HG02852 (cell line): ENCODE results near the gene FAM50B.
"Not testable (repeated sequence)": the region's sequence is repeated elsewhere in the genome, so short reads cannot be mapped to it uniquely, and the experiment has no call there.

ENCODE experiments used
- ATAC-seq: cut with Tn5 transposase; IDR thresholded peaks from one replicate; pipeline ENCODE4 v1.9.1; 2021; ENCODE audit warnings: mild to moderate bottlenecking, moderate library complexity; ENCODE audit not compliant: unreplicated experiment

The FAM50B gene

DNA sequence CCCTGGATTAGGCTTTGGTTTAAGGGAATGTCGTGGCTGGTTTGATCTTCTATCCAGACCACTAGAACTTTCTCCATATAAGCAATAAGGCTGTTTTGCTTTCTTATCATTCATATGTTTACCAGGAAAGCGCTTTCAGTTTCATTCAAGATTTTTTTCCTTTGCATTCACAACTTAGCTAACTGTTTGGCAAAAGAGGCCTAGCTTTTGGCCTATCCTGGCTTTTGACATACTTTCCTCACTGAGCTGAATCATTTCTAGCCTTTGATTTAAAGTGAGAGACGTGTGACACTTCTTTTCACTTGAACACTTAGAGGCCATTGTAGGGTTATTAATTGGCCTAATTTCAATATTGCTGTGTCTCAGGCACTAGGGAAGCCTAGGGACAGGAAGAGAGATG lies 1.7 kb upstream of the FAM50B start:
- ATAC-seq: no peak

DNA sequence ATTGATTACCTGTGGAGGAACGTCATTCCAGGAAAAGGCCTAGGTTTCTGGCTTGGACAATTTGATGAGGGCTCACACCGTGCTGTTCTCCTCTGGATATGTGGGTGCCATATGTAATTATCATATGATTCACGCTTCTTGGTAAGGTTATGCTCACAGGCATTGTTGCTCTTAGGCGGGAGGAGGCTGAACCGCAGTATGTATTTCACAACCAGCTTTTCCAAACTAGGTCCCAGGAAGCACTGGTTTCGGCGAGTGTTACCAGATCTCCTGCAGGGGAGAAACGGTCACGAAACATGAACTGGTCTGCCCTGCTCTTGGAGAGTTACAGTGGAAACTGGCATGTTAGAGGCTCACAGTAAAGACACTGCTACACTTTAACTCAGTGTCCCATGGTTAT lies 793 bp upstream of the FAM50B start:
- no peak for ATAC-seq

DNA sequence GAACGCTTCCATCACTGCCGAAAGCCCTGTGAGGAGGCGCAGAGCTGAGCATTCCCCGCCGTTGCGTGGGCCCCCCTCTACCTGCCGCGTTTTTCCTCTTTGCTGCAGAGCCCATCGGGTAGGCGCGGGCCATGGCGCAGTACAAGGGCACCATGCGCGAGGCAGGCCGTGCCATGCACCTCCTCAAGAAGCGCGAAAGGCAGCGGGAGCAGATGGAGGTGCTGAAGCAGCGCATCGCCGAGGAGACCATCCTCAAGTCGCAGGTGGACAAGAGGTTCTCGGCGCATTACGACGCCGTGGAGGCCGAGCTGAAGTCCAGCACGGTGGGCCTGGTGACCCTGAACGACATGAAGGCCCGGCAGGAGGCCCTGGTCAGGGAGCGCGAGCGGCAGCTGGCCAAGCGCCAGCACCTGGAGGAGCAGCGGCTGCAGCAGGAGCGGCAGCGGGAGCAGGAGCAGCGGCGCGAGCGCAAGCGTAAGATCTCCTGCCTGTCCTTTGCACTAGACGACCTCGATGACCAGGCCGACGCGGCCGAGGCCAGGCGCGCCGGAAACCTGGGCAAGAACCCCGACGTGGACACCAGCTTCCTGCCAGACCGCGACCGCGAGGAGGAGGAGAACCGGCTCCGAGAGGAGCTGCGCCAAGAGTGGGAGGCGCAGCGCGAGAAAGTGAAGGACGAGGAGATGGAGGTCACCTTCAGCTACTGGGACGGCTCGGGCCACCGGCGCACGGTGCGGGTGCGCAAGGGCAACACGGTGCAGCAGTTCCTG lies 693 bp downstream of the FAM50B start:
- ATAC-seq: no peak

DNA sequence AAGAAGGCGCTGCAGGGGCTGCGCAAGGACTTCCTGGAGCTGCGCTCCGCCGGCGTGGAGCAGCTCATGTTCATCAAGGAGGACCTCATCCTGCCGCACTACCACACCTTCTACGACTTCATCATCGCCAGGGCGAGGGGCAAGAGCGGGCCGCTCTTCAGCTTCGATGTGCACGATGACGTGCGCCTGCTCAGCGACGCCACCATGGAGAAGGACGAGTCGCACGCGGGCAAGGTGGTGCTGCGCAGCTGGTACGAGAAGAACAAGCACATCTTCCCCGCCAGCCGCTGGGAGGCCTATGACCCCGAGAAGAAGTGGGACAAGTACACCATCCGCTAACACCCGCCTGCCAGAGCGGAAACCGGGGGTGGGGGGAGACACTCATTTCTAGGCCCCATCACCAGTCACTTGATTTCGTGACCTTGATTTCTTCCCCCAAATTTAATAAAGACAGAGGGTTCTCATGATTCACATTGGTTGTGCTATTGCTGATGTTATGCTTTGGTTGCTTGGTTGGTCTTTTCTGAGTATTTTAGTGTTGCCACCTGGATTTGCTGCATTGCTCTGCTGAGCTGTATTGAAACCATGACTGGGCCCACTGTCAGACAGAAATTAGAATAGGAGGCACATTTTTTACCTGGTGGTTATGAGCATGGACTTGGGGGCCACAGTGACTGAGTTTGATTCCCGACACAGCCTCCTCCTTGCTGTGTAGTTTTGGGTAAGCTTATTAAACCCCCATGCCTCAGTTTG lies 1.5 kb downstream of the FAM50B start:
- no peak for ATAC-seq

DNA sequence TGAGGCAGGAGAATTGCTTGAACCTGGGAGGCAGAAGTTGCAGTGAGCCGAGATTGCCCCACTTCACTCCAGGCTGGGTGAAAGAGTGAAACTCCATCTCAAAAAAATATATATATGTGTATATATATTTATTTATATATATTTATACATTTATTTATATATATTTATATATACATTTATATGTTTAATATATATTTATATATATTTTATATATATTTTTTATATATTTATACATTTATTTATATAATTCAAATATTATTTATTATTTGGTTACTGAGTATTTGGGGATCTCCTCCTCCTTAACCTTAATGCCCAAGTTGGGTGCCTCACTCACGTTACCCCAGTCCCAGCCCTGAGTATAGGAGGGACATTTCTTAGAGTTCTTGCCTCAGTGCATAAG lies 2.7 kb downstream of the FAM50B start:
- no peak for ATAC-seq

DNA sequence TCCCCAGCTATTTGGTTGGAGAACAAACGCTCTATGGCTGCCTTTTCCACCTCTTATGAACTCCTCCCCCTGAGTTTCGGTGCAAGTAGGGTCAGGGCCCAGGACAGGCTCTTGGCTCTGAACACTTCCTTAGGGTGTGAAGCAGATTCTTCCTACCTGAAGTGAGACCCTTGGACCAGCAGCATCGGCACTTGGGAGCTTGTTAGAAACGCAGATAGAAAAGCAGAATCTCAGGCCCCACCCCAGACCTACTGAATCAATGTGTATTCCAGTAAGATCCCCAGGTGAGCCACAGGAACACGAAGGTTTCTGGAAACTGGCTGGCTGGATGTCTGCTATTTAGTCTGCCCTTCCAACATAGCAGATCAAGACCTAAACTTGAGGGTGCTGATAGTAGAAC lies 3.2 kb downstream of the FAM50B start:
- ATAC-seq: no peak

DNA sequence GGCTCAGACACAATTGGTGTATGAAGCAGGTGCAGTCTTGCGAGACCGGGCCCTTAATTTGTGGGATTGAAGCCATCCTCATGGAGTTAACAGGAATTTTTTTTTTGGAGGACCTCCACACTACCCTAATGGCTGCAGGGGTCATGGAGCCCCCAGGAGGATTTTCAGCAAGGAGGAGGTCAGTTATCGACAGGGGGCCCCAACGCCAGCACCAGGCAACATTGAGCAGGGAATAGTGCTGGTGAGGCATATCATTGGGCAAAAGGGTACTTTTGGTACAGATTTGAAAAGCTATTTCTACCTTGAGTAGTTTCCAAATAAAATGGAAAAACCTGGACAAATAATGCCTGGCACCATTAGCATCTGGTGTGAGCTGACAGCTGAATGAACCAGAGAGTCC lies 6.7 kb downstream of the FAM50B start:
- ATAC-seq: no peak

DNA sequence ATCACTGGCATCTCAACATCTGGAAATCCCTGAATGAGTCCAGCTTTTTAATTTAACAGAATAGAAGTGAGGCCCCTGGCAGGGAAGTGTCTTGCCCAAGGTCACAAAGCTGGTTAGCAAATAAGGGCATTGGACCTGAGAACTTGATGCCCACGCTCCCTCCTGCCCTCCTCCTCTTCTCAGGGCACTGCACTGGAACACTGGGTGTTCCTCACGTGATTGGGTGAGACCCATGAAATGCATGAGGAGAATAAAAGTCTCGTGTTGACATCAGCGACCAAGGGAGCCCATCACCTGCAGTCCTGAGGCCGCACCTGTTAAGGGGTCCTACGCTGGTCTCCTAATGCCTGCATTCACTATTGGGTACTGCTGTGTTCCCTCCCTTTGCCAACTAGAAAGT lies 7.4 kb downstream of the FAM50B start:
- no peak for ATAC-seq

DNA sequence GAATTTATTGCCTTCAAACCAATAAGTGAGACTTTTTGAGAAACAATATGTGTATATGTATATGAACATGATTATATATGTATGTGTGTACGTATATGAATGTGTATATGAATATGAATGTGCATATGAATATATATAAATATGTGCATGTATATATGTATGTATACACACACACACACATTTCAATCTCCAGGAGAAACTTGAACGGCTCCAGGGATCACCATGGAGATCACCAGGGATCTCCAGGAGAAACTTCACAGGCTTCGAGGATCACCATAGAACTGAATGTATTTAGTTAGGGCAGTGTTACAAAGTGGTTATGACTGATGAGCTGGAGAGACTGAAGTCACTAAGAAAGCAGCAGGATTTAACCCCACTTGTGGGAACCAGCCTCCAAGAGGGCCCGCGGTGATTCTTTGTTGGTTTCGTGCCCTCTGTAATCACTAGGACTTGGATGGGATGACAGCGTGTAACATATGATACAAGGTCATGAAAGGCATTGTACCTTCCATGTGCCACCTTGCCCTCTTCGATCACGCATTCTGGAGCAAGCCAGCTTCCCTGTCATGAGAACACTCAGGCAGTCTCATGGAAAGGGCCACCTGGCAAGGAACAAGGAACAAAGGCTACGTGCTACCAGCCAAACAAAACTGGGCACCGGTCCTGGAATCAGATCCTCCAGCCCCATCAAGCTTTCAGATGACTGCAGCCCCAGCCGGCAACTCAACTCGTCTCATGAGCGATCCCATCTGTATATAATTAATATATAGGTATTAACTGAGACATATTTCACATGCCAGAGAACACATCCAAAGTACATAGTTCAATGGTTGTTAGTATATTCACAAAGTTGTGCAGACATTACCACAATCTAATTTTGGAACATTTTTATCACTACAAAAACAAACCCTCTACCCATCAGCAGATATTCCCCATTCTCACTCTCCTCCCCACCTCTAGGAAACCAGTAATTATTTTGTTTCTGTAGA lies 8.6 kb downstream of the FAM50B start:
- ATAC-seq: no peak

DNA sequence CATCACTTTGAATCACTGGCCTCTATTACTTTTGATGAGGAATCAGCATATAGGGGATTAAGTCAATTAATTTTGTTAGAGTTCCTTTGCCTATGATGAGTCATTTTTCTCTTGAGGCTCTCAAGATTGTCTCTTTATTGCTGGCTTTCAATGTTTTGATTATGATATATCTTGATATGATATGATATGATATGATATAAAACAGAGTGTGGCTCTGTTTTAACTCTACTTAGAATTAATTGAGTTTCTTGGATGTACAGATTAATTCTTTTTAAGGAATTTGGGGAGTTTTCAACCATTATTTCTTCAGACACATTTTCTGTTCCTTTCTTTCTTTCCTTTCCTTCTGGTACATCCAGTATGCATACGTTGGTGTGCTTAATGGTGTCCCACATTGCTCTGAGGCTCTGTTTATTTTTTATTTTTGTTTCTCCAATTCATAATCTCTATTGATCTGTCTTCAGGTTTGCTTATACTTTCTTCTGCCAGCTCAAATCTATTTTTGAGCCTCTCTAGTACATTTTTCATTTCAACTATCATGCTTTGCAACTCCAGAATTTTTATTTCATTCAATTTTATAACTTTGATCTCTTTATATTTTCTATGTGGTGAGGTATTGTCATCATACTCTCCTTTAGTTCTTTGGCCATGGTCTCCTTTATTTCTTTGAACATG lies 10.8 kb downstream of the FAM50B start:
- no peak for ATAC-seq

DNA sequence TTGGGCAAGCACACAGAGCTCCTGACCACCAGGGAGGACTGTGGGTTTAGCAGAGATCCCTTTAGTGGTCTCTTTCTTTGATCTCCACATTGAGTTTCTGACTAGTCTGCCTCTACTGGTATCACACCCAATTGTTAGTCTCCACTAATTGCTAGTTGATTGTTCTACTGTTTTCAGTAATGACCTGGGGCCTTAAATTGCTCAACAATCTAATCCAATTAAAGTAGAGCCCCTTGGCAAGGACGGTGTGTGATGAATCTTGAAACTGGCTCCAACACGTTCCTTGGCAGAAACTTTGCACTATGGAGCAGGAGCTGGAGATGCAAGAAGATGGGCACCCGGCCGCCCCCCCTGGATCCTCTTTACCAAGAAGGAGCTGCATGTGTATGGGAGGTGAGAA lies 12.3 kb downstream of the FAM50B start:
- ATAC-seq: no peak

DNA sequence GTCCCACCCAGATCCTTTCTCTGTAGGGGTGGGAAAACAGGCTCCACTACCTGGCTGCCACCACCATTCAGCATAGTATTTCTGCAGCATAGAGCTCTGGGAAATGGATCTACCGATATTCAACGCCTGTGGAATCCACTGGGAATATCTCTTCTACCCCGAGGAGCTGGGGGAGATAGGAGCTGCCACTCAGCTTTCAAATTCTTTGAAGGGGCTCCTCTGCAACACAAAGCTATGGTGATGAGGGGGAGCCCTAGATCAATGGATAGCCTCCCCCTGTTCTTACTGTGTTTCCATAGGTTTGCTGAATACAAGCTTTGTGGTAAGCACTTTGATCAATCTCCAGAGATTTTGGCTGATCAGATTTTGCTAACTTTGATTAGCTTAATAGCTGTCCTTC lies 12.9 kb downstream of the FAM50B start:
- no peak for ATAC-seq

DNA sequence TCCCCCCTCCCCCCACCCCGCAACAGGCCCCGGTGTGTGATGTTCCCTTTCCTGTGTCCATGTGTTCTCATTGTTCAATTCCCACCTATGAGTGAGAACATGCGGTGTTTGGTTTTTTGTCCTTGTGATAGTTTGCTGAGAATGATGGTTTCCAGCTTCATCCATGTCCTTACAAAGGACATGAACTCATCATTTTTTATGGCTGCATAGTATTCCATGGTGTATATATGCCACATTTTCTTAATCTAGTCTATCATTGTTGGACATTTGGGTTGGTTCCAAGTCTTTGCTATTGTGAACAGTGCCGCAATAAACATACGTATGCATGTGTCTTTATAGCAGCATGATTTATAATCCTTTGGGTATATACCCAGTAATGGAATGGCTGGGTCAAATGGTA lies 14.1 kb downstream of the FAM50B start:
- ATAC-seq: not testable (repeated sequence)

DNA sequence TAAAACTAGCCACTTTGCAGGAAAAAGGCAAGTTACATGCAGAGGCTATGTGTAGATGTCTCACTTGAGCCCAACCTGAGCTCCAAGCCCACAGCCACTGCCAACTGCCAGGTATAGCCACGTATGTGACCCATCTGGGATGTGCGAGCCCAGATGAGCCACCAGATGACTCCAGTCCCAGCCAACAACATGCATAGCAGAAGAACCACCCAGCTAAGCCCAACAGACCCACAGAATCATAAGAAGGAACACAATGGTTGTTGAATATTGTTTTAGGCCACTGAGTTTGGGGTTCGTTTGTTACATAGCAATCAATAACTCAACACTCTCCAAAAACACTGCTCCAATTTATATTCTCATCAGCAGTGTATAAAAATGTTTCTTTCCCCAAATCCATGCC lies 16.3 kb downstream of the FAM50B start:
- ATAC-seq: no peak

DNA sequence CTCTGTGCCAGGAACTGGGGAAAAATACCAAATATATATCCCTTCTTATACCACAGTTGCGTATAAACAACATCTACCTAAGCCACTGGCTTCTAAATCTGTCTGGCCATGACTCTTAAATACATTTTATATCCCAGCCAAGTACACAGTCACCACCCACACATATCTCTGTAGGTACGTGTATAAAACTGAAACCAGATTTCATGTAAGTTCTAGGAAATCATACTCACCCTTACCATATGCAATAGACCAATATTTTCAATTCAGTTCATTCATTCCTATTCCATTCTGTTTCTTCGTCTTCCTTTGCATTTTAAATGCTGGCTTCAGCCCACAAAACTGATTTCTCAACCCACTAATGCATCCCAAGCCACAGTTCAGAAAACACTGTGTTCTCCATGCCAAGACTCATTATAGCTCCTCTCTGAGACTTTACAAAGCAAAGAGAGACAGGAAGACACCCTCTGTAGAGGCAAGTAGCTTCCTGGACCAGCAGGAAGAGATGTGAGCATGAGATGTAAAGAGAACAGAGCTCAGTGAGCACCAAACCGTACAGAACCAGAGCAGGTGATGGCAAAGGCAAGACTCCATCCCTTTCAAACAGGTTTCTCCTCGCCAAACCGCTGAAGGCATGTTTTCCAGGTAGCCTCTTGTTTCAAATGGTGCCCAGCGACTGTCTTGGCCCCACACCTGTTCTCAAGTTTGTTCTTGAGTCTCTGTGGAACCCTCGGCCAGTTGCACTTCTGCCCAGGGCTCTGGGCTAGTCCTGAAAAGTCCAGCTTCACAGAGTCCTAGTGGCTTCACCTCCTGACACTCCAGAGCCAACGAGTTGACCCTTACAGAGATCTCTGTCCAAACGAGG lies 18.7 kb downstream of the FAM50B start:
- no peak for ATAC-seq

DNA sequence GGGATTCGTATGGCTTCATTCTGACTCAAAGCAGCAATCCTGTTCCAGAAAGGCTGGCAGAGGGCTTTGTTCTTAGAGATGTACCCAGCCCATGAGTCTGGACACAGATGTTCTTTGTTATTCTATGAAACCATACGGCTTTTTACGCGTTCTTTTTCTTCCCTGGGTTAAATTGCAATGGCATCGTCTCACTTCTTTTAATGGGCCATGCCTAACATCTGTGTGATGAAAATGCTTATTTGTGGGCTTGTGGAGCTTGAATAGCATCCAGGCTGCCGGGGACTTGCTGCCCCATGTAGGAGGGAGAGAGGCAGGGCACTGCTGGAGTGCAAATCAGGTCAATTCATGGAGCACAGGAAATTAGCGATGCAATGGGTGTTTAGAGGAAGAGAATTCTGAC lies 19.4 kb downstream of the FAM50B start:
- ATAC-seq: no peak

DNA sequence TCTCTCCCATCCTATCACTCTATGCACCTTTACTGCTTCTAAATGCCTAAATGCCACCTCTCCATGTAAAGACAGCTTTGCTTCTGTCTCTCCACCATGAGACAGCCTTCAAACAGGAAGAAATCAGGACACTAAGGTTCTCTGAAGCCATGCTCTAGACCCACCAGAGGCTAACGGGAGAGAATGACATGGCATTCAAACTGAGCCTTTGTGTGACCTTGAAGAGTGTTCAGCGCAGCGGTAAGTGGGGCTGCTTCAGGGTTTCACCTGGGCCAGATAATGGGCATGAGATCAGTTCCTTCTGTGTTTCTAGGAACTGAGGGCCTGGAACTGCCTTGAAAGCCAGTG lies 20.1 kb downstream of the FAM50B start:
- no peak for ATAC-seq

DNA sequence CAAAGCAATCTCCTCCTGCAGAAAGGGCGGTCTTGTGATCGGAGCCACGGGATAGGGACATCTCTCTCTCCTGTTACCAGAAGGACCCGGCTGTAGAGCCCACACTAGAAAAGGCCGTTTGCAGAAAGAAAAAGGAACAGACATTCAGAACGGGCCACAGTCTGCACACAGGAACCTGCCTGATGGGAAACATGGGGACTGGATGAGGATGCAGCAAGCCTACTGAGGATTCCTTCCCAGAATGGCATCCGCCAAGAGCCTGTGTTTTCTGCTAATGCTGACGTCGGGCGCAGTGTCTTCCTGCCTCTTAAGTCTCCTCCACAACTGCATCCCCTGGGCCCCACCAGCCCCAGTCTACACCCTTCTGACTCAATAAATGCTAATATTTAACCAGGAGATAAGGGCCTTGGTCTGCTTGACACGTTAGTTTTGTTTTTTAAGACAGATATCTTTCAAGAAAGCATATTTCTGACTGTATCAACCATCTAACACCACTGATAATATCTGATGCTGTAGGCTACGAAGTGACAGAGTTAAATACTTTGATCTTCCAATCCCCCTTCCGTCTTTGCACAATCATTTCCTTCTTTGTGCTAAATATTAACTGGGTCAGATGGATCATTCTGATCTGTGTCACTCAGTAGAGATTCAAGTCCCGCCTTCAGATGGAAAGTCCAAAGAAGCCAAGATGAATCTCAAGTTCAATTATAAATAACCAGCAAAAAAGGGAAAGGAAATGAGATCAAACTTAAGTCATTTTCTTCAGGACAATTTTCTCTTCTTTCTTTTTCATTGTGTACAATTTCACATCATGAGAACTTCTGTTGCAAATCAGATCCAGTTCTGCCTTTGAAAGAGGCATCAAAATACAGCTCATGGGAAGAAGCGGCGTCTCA lies 20.7 kb downstream of the FAM50B start:
- ATAC-seq: no peak

DNA sequence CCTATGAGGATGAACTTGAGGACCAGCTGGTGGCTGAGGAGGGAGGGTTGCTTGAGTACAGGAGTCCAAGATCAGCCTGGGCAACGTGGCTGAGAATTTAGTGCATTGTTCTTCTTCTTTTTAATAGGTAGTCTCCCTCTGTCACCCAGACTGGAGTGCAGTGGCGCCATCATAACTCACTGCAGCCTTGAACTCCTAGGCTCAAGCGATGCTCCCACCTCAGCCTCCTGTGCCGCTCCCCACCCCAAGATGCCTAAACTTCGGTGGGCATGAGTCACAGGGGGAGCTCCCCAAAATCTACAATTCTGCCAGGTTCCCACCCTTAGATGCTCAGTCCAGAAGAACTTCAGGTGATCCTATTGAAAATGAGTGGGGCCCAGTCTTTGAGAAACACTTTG lies 21.4 kb downstream of the FAM50B start:
- no peak for ATAC-seq
